Liver (tissue), 3 donors: ENCODE data around the gene CDCA4.

Experiments used
- EGR1 ChIP-seq, 2 donors: IDR thresholded peaks; 2 replicates each; pipeline ENCODE4 v1.6.1; 2016 to 2018; ENCODE audit warnings: antibody characterized with exemption in 2 of 2, low read depth in 2 of 2
- FOXA1 ChIP-seq: IDR thresholded peaks from 2 replicates; pipeline ENCODE4 v1.6.1; 2016; ENCODE audit warnings: antibody characterized with exemption
- GABPA ChIP-seq, 2 donors: IDR thresholded peaks in 1 of 2; conservative IDR thresholded peaks in 1 of 2; 2 replicates each; pipeline ENCODE4 v1.6.1; 2016; ENCODE audit warnings: antibody characterized with exemption in 2 of 2, mild to moderate bottlenecking in 1 of 2, moderate library complexity in 1 of 2
- HNF4G ChIP-seq: IDR thresholded peaks from 2 replicates; pipeline ENCODE4 v1.6.1; 2016; ENCODE audit warnings: antibody characterized with exemption
- JUND ChIP-seq, 2 donors: IDR thresholded peaks; 2 replicates each; pipeline ENCODE4 v1.6.1; 2016; ENCODE audit warnings: antibody characterized with exemption in 2 of 2
- NR2F2 ChIP-seq: IDR thresholded peaks from 2 replicates; pipeline ENCODE4 v1.6.1; 2016; ENCODE audit warnings: antibody characterized with exemption
- RAD21 ChIP-seq, 2 donors: IDR thresholded peaks; 2 replicates each; pipeline ENCODE4 v1.6.1; 2016; ENCODE audit warnings: antibody characterized with exemption in 2 of 2, mild to moderate bottlenecking in 2 of 2
- TAF1 ChIP-seq: conservative IDR thresholded peaks from 2 replicates; pipeline ENCODE4 v1.6.1; 2016; ENCODE audit warnings: antibody characterized with exemption, mild to moderate bottlenecking
- YY1 ChIP-seq: IDR thresholded peaks from 2 replicates; pipeline ENCODE4 v1.6.1; 2016; ENCODE audit warnings: antibody characterized with exemption, mild to moderate bottlenecking
- TF ChIP-seq, protein P1 (sequence below): fragments of 150-350 bp; IDR thresholded peaks from 2 replicates; pipeline ENCODE4 v1.5.1; 2017; ENCODE audit warnings: improper control_type of control experiment, low read depth, low read length; ENCODE audit not compliant: missing input control
- TF ChIP-seq, protein P2 (sequence below): IDR thresholded peaks from 2 replicates; pipeline ENCODE4 v1.6.1; 2016; ENCODE audit warnings: antibody characterized with exemption, mild to moderate bottlenecking
- TF ChIP-seq, protein P3 (sequence below): IDR thresholded peaks from 2 replicates; pipeline ENCODE4 v1.6.1; 2016; ENCODE audit warnings: antibody characterized with exemption
- TF ChIP-seq, protein P4 (sequence below): IDR thresholded peaks from 2 replicates; pipeline ENCODE4 v1.6.1; 2016; ENCODE audit warnings: antibody characterized with exemption
- donor health status: healthy.
- donor health status: healthy.

DNA sequence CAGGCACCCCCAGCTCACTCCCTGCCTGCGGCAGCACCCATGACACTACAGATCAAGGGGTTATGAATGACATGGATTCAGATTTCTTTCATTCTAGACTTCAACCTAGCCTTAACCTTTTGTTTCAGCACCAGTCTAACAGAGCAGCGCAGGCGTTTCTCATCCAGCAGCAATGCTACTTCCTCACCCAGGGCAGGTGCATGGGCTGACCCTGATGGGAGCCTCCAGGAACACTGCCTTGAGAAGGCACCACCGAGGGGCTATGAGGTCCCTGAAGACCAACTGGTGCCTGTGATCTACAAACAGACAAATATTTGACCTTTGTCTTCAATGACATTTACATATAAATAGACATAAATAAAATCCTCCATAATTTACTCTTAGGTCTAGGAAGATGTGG is 10.8 kb downstream of the CDCA4 start:
- TF ChIP-seq, protein P1, sequence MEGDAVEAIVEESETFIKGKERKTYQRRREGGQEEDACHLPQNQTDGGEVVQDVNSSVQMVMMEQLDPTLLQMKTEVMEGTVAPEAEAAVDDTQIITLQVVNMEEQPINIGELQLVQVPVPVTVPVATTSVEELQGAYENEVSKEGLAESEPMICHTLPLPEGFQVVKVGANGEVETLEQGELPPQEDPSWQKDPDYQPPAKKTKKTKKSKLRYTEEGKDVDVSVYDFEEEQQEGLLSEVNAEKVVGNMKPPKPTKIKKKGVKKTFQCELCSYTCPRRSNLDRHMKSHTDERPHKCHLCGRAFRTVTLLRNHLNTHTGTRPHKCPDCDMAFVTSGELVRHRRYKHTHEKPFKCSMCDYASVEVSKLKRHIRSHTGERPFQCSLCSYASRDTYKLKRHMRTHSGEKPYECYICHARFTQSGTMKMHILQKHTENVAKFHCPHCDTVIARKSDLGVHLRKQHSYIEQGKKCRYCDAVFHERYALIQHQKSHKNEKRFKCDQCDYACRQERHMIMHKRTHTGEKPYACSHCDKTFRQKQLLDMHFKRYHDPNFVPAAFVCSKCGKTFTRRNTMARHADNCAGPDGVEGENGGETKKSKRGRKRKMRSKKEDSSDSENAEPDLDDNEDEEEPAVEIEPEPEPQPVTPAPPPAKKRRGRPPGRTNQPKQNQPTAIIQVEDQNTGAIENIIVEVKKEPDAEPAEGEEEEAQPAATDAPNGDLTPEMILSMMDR: no peak
- TF ChIP-seq HNF4G: no peak
- TF ChIP-seq, protein P2, sequence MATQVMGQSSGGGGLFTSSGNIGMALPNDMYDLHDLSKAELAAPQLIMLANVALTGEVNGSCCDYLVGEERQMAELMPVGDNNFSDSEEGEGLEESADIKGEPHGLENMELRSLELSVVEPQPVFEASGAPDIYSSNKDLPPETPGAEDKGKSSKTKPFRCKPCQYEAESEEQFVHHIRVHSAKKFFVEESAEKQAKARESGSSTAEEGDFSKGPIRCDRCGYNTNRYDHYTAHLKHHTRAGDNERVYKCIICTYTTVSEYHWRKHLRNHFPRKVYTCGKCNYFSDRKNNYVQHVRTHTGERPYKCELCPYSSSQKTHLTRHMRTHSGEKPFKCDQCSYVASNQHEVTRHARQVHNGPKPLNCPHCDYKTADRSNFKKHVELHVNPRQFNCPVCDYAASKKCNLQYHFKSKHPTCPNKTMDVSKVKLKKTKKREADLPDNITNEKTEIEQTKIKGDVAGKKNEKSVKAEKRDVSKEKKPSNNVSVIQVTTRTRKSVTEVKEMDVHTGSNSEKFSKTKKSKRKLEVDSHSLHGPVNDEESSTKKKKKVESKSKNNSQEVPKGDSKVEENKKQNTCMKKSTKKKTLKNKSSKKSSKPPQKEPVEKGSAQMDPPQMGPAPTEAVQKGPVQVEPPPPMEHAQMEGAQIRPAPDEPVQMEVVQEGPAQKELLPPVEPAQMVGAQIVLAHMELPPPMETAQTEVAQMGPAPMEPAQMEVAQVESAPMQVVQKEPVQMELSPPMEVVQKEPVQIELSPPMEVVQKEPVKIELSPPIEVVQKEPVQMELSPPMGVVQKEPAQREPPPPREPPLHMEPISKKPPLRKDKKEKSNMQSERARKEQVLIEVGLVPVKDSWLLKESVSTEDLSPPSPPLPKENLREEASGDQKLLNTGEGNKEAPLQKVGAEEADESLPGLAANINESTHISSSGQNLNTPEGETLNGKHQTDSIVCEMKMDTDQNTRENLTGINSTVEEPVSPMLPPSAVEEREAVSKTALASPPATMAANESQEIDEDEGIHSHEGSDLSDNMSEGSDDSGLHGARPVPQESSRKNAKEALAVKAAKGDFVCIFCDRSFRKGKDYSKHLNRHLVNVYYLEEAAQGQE: no peak
- no peak for TF ChIP-seq FOXA1
- no peak for TF ChIP-seq NR2F2
- TF ChIP-seq, protein P3, sequence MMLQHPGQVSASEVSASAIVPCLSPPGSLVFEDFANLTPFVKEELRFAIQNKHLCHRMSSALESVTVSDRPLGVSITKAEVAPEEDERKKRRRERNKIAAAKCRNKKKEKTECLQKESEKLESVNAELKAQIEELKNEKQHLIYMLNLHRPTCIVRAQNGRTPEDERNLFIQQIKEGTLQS: no peak
- no peak for TF ChIP-seq YY1
- no peak for TF ChIP-seq RAD21 (IDR thresholded peaks at IDR 0.05)
- no peak for TF ChIP-seq TAF1
- TF ChIP-seq EGR1 (IDR thresholded peaks at IDR 0.05; ENCODE audit: low read depth in 2 of 2): no peak
- TF ChIP-seq, protein P4, sequence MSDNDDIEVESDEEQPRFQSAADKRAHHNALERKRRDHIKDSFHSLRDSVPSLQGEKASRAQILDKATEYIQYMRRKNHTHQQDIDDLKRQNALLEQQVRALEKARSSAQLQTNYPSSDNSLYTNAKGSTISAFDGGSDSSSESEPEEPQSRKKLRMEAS: no peak
- no peak for TF ChIP-seq GABPA (IDR thresholded peaks at IDR 0.05 in 1 of 2, conservative IDR thresholded peaks at IDR 0.05 in 1 of 2)
- no peak for TF ChIP-seq JUND (IDR thresholded peaks at IDR 0.05)
